CD4-positive, alpha-beta memory T cell (primary cell): ENCODE results near the gene ZBTB16. TPM values are rescaled to one million over a fixed set of nuclear protein-coding genes. Genes with fewer than 3 reads are reported as not detected.

Experiments
- CTCF ChIA-PET: fragments of 350-600 bp; sonication (Branson Sonifier 250); formaldehyde crosslinking; loops from one replicate; lab custom pipeline; 2021; ENCODE audit warnings: inconsistent platforms; ENCODE audit not compliant: partially characterized antibody; lab: Charles Lee
- POLR2A ChIA-PET: fragments of 350-600 bp; sonication (Branson Sonifier 250); formaldehyde crosslinking; loops from one replicate; lab custom pipeline; 2021; ENCODE audit not compliant: partially characterized antibody; lab: Charles Lee
- DNase-seq, 5 donors: peaks; one replicate each; pipeline versions ENCODE4 v3.0.0 to v3.0.0-alpha.2; 2020 to 2022; ENCODE audit warnings: mixed read lengths in 1 of 5
- H3K27ac ChIP-seq: one replicate; pipeline ENCODE4 v1.7.0; 2013; ENCODE audit warnings: low read depth, low read length
- H3K27me3 ChIP-seq: 2 replicates; pipeline ENCODE4 v1.7.0; 2013; ENCODE audit warnings: mild to moderate bottlenecking, low read length, moderate library complexity; ENCODE audit not compliant: insufficient read depth
- H3K36me3 ChIP-seq: 2 replicates; pipeline ENCODE4 v1.7.0; 2013; ENCODE audit warnings: mild to moderate bottlenecking, low read length, moderate library complexity; ENCODE audit not compliant: insufficient read depth
- H3K4me1 ChIP-seq: 2 replicates; pipeline ENCODE4 v1.7.0; 2013; ENCODE audit warnings: mild to moderate bottlenecking, low read length, moderate library complexity; ENCODE audit not compliant: insufficient read depth
- H3K4me3 ChIP-seq, 2 donors: one replicate each; pipeline ENCODE4 v1.7.0; 2013; ENCODE audit warnings: low read length in 2 of 2, mild to moderate bottlenecking in 1 of 2
- H3K9me3 ChIP-seq, 2 donors: one replicate each; pipeline ENCODE4 v1.7.0; 2013; ENCODE audit warnings: low read length in 2 of 2, control low read depth in 1 of 2; ENCODE audit not compliant: control insufficient read depth in 1 of 2
- H3K27ac Mint-ChIP-seq, 7 donors: one replicate each; pipeline ENCODE4 v1.8.0; 2020 to 2021; ENCODE audit warnings: mixed read lengths in 7 of 7, mild to moderate bottlenecking in 6 of 7, inconsistent platforms in 3 of 7, moderate library complexity in 3 of 7
- H3K27me3 Mint-ChIP-seq, 2 donors: one replicate each; pipeline ENCODE4 v1.8.0; 2020 to 2021; ENCODE audit warnings: mixed read lengths in 2 of 2
- H3K36me3 Mint-ChIP-seq, 2 donors: one replicate each; pipeline ENCODE4 v1.8.0; 2020 to 2021; ENCODE audit warnings: mixed read lengths in 2 of 2, inconsistent platforms in 1 of 2, mild to moderate bottlenecking in 1 of 2
- H3K4me1 Mint-ChIP-seq, 4 donors: one replicate each; pipeline ENCODE4 v1.8.0; 2020 to 2021; ENCODE audit warnings: mixed read lengths in 4 of 4, mild to moderate bottlenecking in 1 of 4
- H3K4me3 Mint-ChIP-seq, 8 donors: one replicate each; pipeline ENCODE4 v1.8.0; 2020 to 2021; ENCODE audit warnings: mixed read lengths in 8 of 8, mild to moderate bottlenecking in 7 of 8, moderate library complexity in 6 of 8, inconsistent platforms in 3 of 8
- H3K9me3 Mint-ChIP-seq, 8 donors: one replicate each; pipeline ENCODE4 v1.8.0; 2020 to 2021; ENCODE audit warnings: mixed read lengths in 8 of 8, mild to moderate bottlenecking in 5 of 8, inconsistent platforms in 3 of 8, moderate library complexity in 1 of 8
- intact Hi-C: fragments of 100-400 bp; cut with micrococcal nuclease; formaldehyde crosslinking; loops from one replicate; pipeline ENCODE4 v1.15.1; 2023
- polyA plus RNA-seq, 2 donors: library from polyadenylated mRNA; unstranded; fragments of 300-500 nt; fragmentation: Illumina TruSeq; gene quantifications; one replicate each; pipeline ENCODE4 v1.2.3, GENCODE V29; 2021
- total RNA-seq, 2 experiments: library from RNA; stranded (reverse); gene quantifications; one replicate each; pipeline ENCODE4 v1.2.3, GENCODE V29; 2021

Gene ZBTB16
- total and polyA plus RNA-seq, 4 experiments from 2014 or later, result 5.6 to 28.4 (median 8.6) TPM

DNA sequence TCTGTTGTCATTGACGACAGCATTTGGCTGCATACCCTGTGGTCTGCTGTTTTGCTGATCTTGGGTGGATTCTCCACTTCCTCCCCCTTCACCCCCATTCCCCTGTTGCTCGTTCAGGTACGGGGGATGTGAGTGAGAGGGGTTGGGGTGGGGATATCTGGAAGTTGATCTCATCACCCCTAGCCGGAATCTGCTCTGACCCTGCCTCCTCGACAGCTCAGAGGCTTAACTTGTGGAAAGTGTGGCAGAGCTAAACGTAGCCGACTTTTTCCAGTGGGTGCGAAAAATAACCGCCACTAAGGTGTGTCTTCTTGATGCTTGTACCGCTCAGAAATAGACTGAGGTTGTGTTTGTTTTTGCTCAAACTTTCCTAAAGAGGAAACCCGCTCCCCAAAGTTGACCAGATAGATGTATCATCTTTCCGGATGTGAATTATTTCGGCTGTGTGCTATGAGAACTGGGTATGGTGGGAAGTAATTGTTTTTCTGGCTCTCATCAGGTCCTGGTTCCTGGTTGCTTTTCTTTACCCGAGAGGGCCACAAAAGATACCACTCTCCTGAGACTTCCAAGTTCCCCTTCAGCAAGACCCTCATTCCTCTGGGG is 6.6 kb downstream of the ZBTB16 start:
- intact Hi-C loops, result loop anchor here (5.0 kb wide), 1 partner anchor 36 kb away; no protein-coding TSS in a partner anchor
- peaks cover 0 to 2% of the 10 kb centered on the region in 2 donors for H3K36me3 Mint-ChIP-seq
- peaks cover 6% of the 10 kb centered on the region for H3K4me1 ChIP-seq
- no peaks in the 10 kb centered on the region for H3K9me3 ChIP-seq
- peak overlapping the region; percentile 0 for H3K27ac ChIP-seq
- H3K27me3 ChIP-seq, result peaks cover 4% of the 10 kb centered on the region
- H3K27me3 Mint-ChIP-seq, result no peaks in the 10 kb centered on the region
- H3K4me3 Mint-ChIP-seq, result peak overlapping the region in 7 of 8 donors; percentile 24 to 62 (median 45)
- DNase-seq, result peak in 4 of 5 donors; percentile 51 to 69 (median 62)
- peak overlapping the region; percentile 54 to 91 (median 78) for H3K27ac Mint-ChIP-seq
- ChIA-PET POLR2A (interaction anchor here (1.2 kb wide), 1 partner anchor 8 kb away, joined by 3 read pairs; no protein-coding TSS in a partner anchor), CTCF (interaction anchor here (1.0 to 1.5 kb wide), 4 partner anchors 8 to 195 kb away, joined by 3 to 6 read pairs (median 3); no protein-coding TSS in a partner anchor)
- no peak overlapping the region for H3K4me3 ChIP-seq
- no peaks in the 10 kb centered on the region for H3K9me3 Mint-ChIP-seq
- H3K36me3 ChIP-seq, result no peaks in the 10 kb centered on the region
- peaks cover 5 to 51% (median 24%) of the 10 kb centered on the region in 4 donors for H3K4me1 Mint-ChIP-seq

DNA sequence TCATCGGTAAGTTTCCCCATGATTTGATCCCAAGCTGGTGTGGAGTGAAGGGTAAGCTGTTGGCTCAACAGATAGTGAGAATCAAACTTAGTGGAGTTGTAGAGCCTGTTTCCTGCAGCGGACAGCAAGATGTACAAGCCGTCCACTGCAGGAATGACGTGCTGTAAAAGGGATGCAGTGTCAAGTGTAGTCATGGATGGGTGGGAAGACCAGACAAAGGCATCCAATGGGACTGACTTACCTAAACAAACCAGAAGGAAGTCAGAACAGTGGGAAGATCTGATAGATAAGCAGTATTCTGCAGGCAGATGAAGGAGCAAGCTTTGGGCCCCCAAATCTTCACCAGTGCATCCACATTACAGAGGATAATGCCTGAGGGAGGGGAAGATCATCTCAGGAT is 8.8 kb downstream of the ZBTB16 start:
- Mint-ChIP-seq H3K27me3 (no peaks in the 10 kb centered on the region), H3K36me3 (peaks cover 0 to 2% of the 10 kb centered on the region in 2 donors), H3K9me3 (no peaks in the 10 kb centered on the region), H3K27ac (peak overlapping the region in 3 of 7 donors; percentile 45 to 76 (median 59)), H3K4me1 (peaks cover 11 to 49% (median 27%) of the 10 kb centered on the region in 4 donors), H3K4me3 (peak overlapping the region in 1 of 8 donors; percentile 10)
- ChIA-PET CTCF (interaction anchor here (2.9 kb wide), 1 partner anchor 193 kb away, joined by 11 read pairs; no protein-coding TSS in a partner anchor), POLR2A (no interaction called here)
- intact Hi-C loops, result loop anchor here (5.0 kb wide), 1 partner anchor 34 kb away; no protein-coding TSS in a partner anchor
- H3K4me1 ChIP-seq, result peaks cover 6% of the 10 kb centered on the region
- no peaks in the 10 kb centered on the region for H3K36me3 ChIP-seq
- no peaks in the 10 kb centered on the region for H3K9me3 ChIP-seq
- no peaks in the 10 kb centered on the region for H3K27me3 ChIP-seq
- H3K27ac ChIP-seq, result no peak overlapping the region
- no peak for DNase-seq
- H3K4me3 ChIP-seq, result no peak overlapping the region

DNA sequence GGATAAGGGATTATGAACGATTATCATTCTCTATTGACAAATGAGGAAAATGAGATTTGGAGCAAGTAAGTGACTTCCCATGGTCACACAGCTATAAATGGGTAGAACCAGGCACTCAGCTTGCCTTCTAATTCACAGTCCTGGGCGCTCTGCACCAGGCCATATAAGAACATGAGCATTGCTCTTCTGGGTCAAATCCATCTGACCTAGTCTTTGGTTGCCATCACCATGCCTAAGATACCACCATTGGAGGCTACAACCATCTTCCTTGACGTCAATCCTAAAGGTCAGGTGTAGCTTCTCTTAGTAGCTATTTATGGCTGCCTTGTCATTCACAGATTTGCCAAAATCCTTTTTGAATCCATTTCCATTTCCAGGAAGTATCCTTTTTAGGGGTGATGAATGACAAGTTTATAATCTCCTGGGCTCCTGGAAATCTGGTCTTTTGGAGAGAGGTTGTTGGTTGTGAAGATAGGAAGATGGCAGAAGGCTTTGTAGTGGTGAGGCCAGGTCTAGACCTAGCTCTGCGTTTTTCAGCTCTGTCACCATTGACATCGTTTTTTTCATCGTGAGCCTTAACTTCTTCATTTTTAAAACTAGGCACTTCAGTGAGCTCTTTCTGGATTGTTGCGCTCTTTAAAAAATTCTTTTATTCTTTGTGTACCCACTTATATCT is 11.1 kb downstream of the ZBTB16 start:
- Mint-ChIP-seq H3K4me1 (peaks cover 24 to 61% (median 37%) of the 10 kb centered on the region in 4 donors), H3K36me3 (no peaks in the 10 kb centered on the region), H3K27me3 (no peaks in the 10 kb centered on the region), H3K4me3 (no peak overlapping the region), H3K9me3 (peaks cover 0 to 6% (median 0%) of the 10 kb centered on the region in 8 donors), H3K27ac (no peak overlapping the region)
- POLR2A ChIA-PET, result interaction anchor here (1.0 kb wide), 1 partner anchor 31 kb away, joined by 3 read pairs; no protein-coding TSS in a partner anchor
- no peaks in the 10 kb centered on the region for H3K9me3 ChIP-seq
- no peak overlapping the region for H3K4me3 ChIP-seq
- H3K36me3 ChIP-seq, result no peaks in the 10 kb centered on the region
- no peak for DNase-seq
- H3K4me1 ChIP-seq, result peaks cover 19% of the 10 kb centered on the region
- no peak overlapping the region for H3K27ac ChIP-seq
- CTCF ChIA-PET, result interaction anchor here (0.9 to 2.9 kb wide), 4 partner anchors 10 to 191 kb away, joined by 3 to 13 read pairs (median 8); no protein-coding TSS in a partner anchor
- no peaks in the 10 kb centered on the region for H3K27me3 ChIP-seq
- intact Hi-C loops, result no loop called here

DNA sequence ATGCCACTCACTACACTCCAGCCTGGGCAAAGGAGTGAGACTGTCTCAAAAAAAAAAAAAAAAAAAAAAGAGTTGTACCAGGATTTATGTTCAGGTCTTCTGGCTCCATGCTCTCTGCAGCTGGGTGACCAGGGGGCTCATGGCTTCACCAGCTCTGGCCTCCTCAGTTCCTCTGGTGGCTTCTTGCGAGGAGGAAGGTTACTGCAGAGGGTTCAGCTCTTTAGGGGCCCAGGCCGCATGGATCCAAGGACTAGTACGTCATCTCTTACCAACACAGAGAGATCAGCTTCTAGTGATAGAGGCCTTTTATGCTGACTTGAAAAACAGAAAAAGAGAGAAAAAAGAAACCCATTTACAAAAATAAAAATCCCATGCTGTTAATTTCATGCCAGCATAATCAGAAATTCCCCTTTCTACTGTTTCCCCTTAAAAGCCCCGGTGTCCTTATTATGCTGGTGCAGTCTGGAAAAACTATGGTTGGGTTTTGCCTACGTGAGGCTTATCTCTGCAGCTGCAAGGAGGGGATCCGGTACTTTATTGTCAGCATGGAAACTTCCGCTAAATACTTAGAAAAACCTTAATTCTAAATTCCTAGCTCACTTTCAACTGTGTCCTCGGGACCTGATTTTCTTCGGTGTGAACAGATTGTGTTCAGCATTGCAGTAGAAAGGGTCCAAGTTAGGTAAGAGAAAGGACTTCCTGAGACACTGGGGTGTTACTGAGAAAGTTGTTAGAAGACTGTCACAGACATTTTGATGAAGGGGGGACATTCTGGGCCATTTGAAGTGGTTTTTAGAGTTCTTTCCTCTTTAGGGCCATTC is 13.7 kb downstream of the ZBTB16 start:
- H3K27me3 Mint-ChIP-seq, result no peaks in the 10 kb centered on the region
- DNase-seq, result no peak
- no peaks in the 10 kb centered on the region for H3K36me3 Mint-ChIP-seq
- H3K9me3 ChIP-seq, result no peaks in the 10 kb centered on the region
- H3K9me3 Mint-ChIP-seq, result peaks cover 0 to 6% (median 0%) of the 10 kb centered on the region in 8 donors
- no peaks in the 10 kb centered on the region for H3K36me3 ChIP-seq
- peak overlapping the region; percentile 27 to 81 (median 45) for H3K4me3 Mint-ChIP-seq
- ChIA-PET POLR2A (interaction anchor here (1.2 to 1.6 kb wide), 4 partner anchors 7 to 13 kb away, joined by 3 to 6 read pairs (median 4); partner anchors contain the start of gene ZBTB16), CTCF (interaction anchor here (0.7 to 1.6 kb wide), 3 partner anchors 13 to 180 kb away, joined by 3 to 7 read pairs (median 4); partner anchors contain the start of gene ZBTB16)
- peak overlapping the region; percentile 43 for H3K27ac ChIP-seq
- no peaks in the 10 kb centered on the region for H3K27me3 ChIP-seq
- no peak overlapping the region for H3K4me3 ChIP-seq
- peaks cover 44% of the 10 kb centered on the region for H3K4me1 ChIP-seq
- H3K4me1 Mint-ChIP-seq, result peaks cover 39 to 64% (median 50%) of the 10 kb centered on the region in 4 donors
- peak overlapping the region; percentile 87 to 93 (median 91) for H3K27ac Mint-ChIP-seq
- intact Hi-C loops, result no loop called here

DNA sequence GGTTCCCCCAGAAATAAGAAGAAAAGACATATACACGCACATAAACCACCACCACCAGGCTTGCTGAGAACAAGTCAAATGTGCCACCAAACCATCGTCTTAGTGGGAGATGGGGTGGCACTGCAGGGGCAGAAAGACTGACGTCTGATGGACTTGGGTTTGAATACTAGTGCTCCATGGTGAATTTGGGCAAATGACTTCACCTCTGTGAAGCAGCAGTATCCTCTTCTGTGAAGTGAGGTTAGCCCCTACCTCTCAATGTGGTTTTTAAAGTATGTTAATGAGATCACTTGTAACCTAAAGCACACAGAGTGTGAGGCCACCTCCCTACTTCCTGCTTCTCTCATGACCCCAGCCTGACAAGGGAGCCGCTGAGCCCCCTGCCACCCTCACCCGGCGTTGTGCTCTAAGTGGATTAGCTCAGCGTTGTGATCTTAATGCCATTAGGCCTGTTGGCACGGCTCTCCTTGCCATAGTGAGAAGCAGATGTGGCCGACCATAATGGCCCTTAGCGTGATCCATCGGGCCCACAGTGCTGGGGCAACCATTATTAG is 14.4 kb downstream of the ZBTB16 start:
- intact Hi-C loops, result no loop called here
- no peaks in the 10 kb centered on the region for H3K36me3 Mint-ChIP-seq
- H3K27ac Mint-ChIP-seq, result peak overlapping the region; percentile 87 to 93 (median 91)
- no peaks in the 10 kb centered on the region for H3K27me3 Mint-ChIP-seq
- H3K4me1 Mint-ChIP-seq, result peaks cover 43 to 67% (median 54%) of the 10 kb centered on the region in 4 donors
- DNase-seq, result peak in 4 of 5 donors; percentile 43 to 67 (median 57)
- Histone ChIP-seq H3K36me3 (no peaks in the 10 kb centered on the region), H3K4me3 (no peak overlapping the region), H3K27ac (peak overlapping the region; percentile 43), H3K4me1 (peaks cover 51% of the 10 kb centered on the region), H3K27me3 (no peaks in the 10 kb centered on the region), H3K9me3 (no peaks in the 10 kb centered on the region)
- peaks cover 0 to 6% (median 0%) of the 10 kb centered on the region in 8 donors for H3K9me3 Mint-ChIP-seq
- ChIA-PET POLR2A (interaction anchor here (1.2 to 1.6 kb wide), 2 partner anchors 8 to 13 kb away, joined by 3 to 4 read pairs; no protein-coding TSS in a partner anchor), CTCF (interaction anchor here (0.7 to 1.0 kb wide), 4 partner anchors 8 to 186 kb away, joined by 3 to 5 read pairs (median 4); no protein-coding TSS in a partner anchor)
- peak overlapping the region; percentile 1 to 81 (median 45) for H3K4me3 Mint-ChIP-seq
